HG03432 (cell line): ENCODE measurements around the gene NSRP1.
"Not testable (repeated sequence)": the region's sequence is repeated elsewhere in the genome, so short reads cannot be mapped to it uniquely, and the experiment has no call there.

Source experiments
- ATAC-seq: cut with Tn5 transposase; IDR thresholded peaks from one replicate; pipeline ENCODE4 v1.9.1; 2021; ENCODE audit warnings: mild to moderate bottlenecking, moderate library complexity; ENCODE audit not compliant: unreplicated experiment

NSRP1 gene

GRCh38 chr17:30219833-30220232 is 103.2 kb downstream of the NSRP1 start:
- ATAC-seq = no peak

GRCh38 chr17:30220414-30220813 is 103.8 kb downstream of the NSRP1 start:
- no peak for ATAC-seq

GRCh38 chr17:30221346-30221745 is 104.7 kb downstream of the NSRP1 start:
- no peak for ATAC-seq

GRCh38 chr17:30222251-30222650 is 105.6 kb downstream of the NSRP1 start:
- ATAC-seq = no peak

GRCh38 chr17:30222721-30223175 is 106.1 kb downstream of the NSRP1 start:
- ATAC-seq = no peak

GRCh38 chr17:30224419-30224960 is 107.9 kb downstream of the NSRP1 start:
- no peak for ATAC-seq

- ATAC-seq = no peak
Observed at GRCh38 chr17:30225112-30225511, 108.5 kb downstream of the NSRP1 start.

- no peak for ATAC-seq
Observed at GRCh38 chr17:30225919-30226553, 109.4 kb downstream of the NSRP1 start.

- ATAC-seq = no peak
Observed at GRCh38 chr17:30226878-30227277, 110.3 kb downstream of the NSRP1 start.

- ATAC-seq = no peak
Observed at GRCh38 chr17:30228011-30228410, 111.4 kb downstream of the NSRP1 start.

- no peak for ATAC-seq
Observed at GRCh38 chr17:30229012-30229411, 112.4 kb downstream of the NSRP1 start.

GRCh38 chr17:30230009-30230408 is 113.4 kb downstream of the NSRP1 start:
- not testable (repeated sequence) for ATAC-seq

- no peak for ATAC-seq
Observed at GRCh38 chr17:30230596-30231125, 114.0 kb downstream of the NSRP1 start.

GRCh38 chr17:30232015-30232823 is 115.6 kb downstream of the NSRP1 start:
- ATAC-seq = no peak

GRCh38 chr17:30232824-30233427 is 116.3 kb downstream of the NSRP1 start:
- no peak for ATAC-seq

GRCh38 chr17:30234296-30234695 is 117.7 kb downstream of the NSRP1 start:
- no peak for ATAC-seq

- ATAC-seq = peak; percentile 58
Observed at GRCh38 chr17:30234964-30235363, 118.3 kb downstream of the NSRP1 start.

GRCh38 chr17:30235386-30236296 is 119.0 kb downstream of the NSRP1 start, which contains the start of gene SLC6A4:
SLC6A4 (minus strand) TSS chr17:30235697; CDS start chr17:30221958, 13,739 bp downstream.
- peak; percentile 17 for ATAC-seq
